MM.1S (cell line): ENCODE results near the gene NRM.

Source experiments
- CTCF ChIP-seq: fragments of 300-600 bp; sonication (generic); IDR thresholded peaks from 2 replicates; pipeline ENCODE4 v1.5.1; 2016; ENCODE audit warnings: antibody characterized with exemption, low read length, mixed read lengths
- EZH2 ChIP-seq: fragments of 300-600 bp; sonication (generic); optimal IDR thresholded peaks from 2 replicates; pipeline ENCODE3; 2017; ENCODE audit warnings: low read depth, mild to moderate bottlenecking, antibody characterized with exemption, low read length, mixed read lengths
- EZH2phosphoT487 ChIP-seq: fragments of 300-600 bp; sonication (generic); IDR thresholded peaks from 2 replicates; pipeline ENCODE4 v1.6.1; 2018; ENCODE audit warnings: antibody characterized with exemption, low read length

- TF ChIP-seq CTCF: peak; percentile 86
- TF ChIP-seq EZH2: no peak
- no peak for TF ChIP-seq EZH2phosphoT487
Measured at GRCh38 chr6:30672445-30673253, 18.1 kb downstream of the NRM start, which contains the start of gene DHX16.
